OCI-LY1 (cell line): ENCODE results near the gene PAX6.

Experiments
- H2AFZ ChIP-seq: fragments of 200-600 bp; sonication (generic), shearing (Covaris generic); 2 replicates; pipeline ENCODE4 v1.6.0; 2014; ENCODE audit warnings: antibody characterized with exemption, mild to moderate bottlenecking, low read length
- H3F3A ChIP-seq: fragments of 200-600 bp; sonication (generic), shearing (Covaris generic); 2 replicates; pipeline ENCODE4 v1.6.0; 2014; ENCODE audit warnings: mild to moderate bottlenecking, antibody characterized with exemption, low read length, moderate library complexity; ENCODE audit not compliant: insufficient read depth
- H3K27ac ChIP-seq: fragments of 200-600 bp; sonication (generic); 2 replicates; pipeline ENCODE4 v1.5.1; 2014; ENCODE audit warnings: low read length, mixed run types, mild to moderate bottlenecking, low read depth; ENCODE audit not compliant: poor library complexity, severe bottlenecking
- H3K27me3 ChIP-seq: fragments of 200-600 bp; sonication (generic); 2 replicates; pipeline ENCODE4 v1.6.0; 2014; ENCODE audit warnings: antibody characterized with exemption, mild to moderate bottlenecking, low read length, moderate library complexity; ENCODE audit not compliant: insufficient read depth
- H3K36me3 ChIP-seq: fragments of 200-600 bp; sonication (generic); 2 replicates; pipeline ENCODE4 v1.6.1; 2014; ENCODE audit warnings: mild to moderate bottlenecking, antibody characterized with exemption, low read length, moderate library complexity, mixed read lengths; ENCODE audit not compliant: insufficient read depth
- H3K4me1 ChIP-seq: fragments of 200-600 bp; sonication (generic); 2 replicates; pipeline ENCODE4 v1.5.1; 2014; ENCODE audit warnings: mild to moderate bottlenecking, low read length, moderate library complexity; ENCODE audit not compliant: insufficient read depth, severe bottlenecking
- H3K4me2 ChIP-seq: fragments of 200-600 bp; sonication (generic), shearing (Covaris generic); 2 replicates; pipeline ENCODE4 v1.6.1; 2014; ENCODE audit warnings: low read length
- H3K4me3 ChIP-seq: fragments of 200-600 bp; sonication (generic); 2 replicates; pipeline ENCODE4 v1.5.1; 2014; ENCODE audit warnings: low read length, low read depth, mild to moderate bottlenecking, mixed read lengths; ENCODE audit not compliant: poor library complexity, severe bottlenecking
- H3K79me2 ChIP-seq: fragments of 200-600 bp; shearing (Covaris generic); 2 replicates; pipeline ENCODE4 v1.6.1; 2016; ENCODE audit warnings: mixed run types, low read length, mixed read lengths; ENCODE audit not compliant: insufficient read depth
- H3K9ac ChIP-seq: fragments of 200-600 bp; sonication (generic), shearing (Covaris generic); 2 replicates; pipeline ENCODE4 v1.6.1; 2014; ENCODE audit warnings: mild to moderate bottlenecking, low read length, mixed read lengths
- H3K9me2 ChIP-seq: fragments of 200-600 bp; sonication (generic), shearing (Covaris generic); 2 replicates; pipeline ENCODE4 v1.6.1; 2014; ENCODE audit warnings: low read depth, mild to moderate bottlenecking, low read length, mixed read lengths
- H3K9me3 ChIP-seq: fragments of 200-600 bp; shearing (Covaris generic); 2 replicates; pipeline ENCODE4 v1.6.1; 2014; ENCODE audit warnings: low read length, mixed read lengths
- H4K20me1 ChIP-seq: fragments of 200-600 bp; sonication (generic), shearing (Covaris generic); 2 replicates; pipeline ENCODE4 v1.6.0; 2016; ENCODE audit warnings: mild to moderate bottlenecking, low read length; ENCODE audit not compliant: insufficient read depth
- EZH2 ChIP-seq: fragments of 200-600 bp; sonication (generic), shearing (Covaris generic); IDR thresholded peaks from 2 replicates; pipeline ENCODE4 v1.8.0; 2017; ENCODE audit warnings: borderline replicate concordance, mixed run types, mild to moderate bottlenecking, antibody characterized with exemption, low read length, moderate library complexity, mixed read lengths
- TF ChIP-seq, protein P1 (sequence below): fragments of 200-600 bp; sonication (generic), shearing (Covaris generic); IDR thresholded peaks from 2 replicates; pipeline ENCODE4 v1.5.1; 2017; ENCODE audit warnings: mild to moderate bottlenecking, antibody characterized with exemption, low read length, moderate library complexity, mixed read lengths

PAX6 gene

GRCh38 chr11:31810779-31811647 is at the start of gene PAX6:
TSS of gene PAX6 (minus strand) at chr11:31811322. CDS start at chr11:31806411, 4,911 bp downstream.
- Histone ChIP-seq H2AFZ (no peak within 1 kb of the TSS), H4K20me1 (no peaks in the 10 kb centered on the region), H3K9ac (no peak within 1 kb of the TSS), H3K9me2 (no peaks in the 10 kb centered on the region), H3K4me1 (peaks cover 4% of the 10 kb centered on the region), H3K27ac (no peak within 1 kb of the TSS), H3F3A (no peaks in the 10 kb centered on the region), H3K4me3 (no peak within 1 kb of the TSS), H3K27me3 (0 out of 2 replicates have a peak, but pooled peaks cover 4% of the 10 kb centered on the region), H3K79me2 (no peaks in the 10 kb centered on the region), H3K36me3 (no peaks in the 10 kb centered on the region), H3K4me2 (no peak within 1 kb of the TSS), H3K9me3 (no peaks in the 10 kb centered on the region)
- no peak for TF ChIP-seq EZH2
- TF ChIP-seq, protein P1, sequence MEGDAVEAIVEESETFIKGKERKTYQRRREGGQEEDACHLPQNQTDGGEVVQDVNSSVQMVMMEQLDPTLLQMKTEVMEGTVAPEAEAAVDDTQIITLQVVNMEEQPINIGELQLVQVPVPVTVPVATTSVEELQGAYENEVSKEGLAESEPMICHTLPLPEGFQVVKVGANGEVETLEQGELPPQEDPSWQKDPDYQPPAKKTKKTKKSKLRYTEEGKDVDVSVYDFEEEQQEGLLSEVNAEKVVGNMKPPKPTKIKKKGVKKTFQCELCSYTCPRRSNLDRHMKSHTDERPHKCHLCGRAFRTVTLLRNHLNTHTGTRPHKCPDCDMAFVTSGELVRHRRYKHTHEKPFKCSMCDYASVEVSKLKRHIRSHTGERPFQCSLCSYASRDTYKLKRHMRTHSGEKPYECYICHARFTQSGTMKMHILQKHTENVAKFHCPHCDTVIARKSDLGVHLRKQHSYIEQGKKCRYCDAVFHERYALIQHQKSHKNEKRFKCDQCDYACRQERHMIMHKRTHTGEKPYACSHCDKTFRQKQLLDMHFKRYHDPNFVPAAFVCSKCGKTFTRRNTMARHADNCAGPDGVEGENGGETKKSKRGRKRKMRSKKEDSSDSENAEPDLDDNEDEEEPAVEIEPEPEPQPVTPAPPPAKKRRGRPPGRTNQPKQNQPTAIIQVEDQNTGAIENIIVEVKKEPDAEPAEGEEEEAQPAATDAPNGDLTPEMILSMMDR, result no peak

DNA sequence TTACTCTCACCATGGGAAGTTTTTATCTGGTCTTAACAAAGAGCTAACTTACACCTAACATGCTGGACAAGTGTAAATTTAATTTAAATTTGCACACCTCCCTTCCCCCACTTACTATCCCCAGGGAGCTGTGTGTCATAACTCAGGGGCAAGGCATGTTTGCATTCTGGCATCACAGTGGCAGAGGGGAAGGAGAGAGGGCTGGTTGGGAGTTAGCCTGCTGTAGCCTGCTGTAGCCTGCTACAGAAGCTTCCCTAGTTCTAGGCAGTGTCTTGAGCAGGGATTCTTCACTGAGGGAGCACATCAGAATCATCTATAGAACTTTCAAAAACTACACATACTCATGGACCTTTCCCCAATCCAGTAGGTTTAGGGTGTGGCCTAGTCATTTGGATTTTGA is 49.3 kb upstream of the PAX6 start:
- H2AFZ ChIP-seq, result no peak overlapping the region
- H3F3A ChIP-seq, result no peaks in the 10 kb centered on the region
- no peak overlapping the region for H3K9ac ChIP-seq
- no peaks in the 10 kb centered on the region for H3K9me3 ChIP-seq
- TF ChIP-seq, protein P1, result no peak
- no peak for TF ChIP-seq EZH2
- H3K36me3 ChIP-seq, result no peaks in the 10 kb centered on the region
- H3K27ac ChIP-seq, result no peak overlapping the region
- H3K4me1 ChIP-seq, result no peaks in the 10 kb centered on the region
- H3K9me2 ChIP-seq, result no peaks in the 10 kb centered on the region
- H3K27me3 ChIP-seq, result no peaks in the 10 kb centered on the region; the same call in 1 of the 2 replicates
- H3K4me2 ChIP-seq, result no peak overlapping the region
- H3K4me3 ChIP-seq, result no peak overlapping the region
- no peaks in the 10 kb centered on the region for H3K79me2 ChIP-seq
- H4K20me1 ChIP-seq, result no peaks in the 10 kb centered on the region

GRCh38 chr11:31856248-31856647 is 45.1 kb upstream of the PAX6 start:
- no peak overlapping the region for H3K4me2 ChIP-seq
- no peaks in the 10 kb centered on the region for H3F3A ChIP-seq
- H3K4me1 ChIP-seq, result no peaks in the 10 kb centered on the region
- H3K79me2 ChIP-seq, result no peaks in the 10 kb centered on the region
- no peak overlapping the region for H3K9ac ChIP-seq
- no peaks in the 10 kb centered on the region for H3K9me3 ChIP-seq
- no peak for TF ChIP-seq EZH2
- TF ChIP-seq, protein P1, result no peak
- no peak overlapping the region for H2AFZ ChIP-seq
- no peaks in the 10 kb centered on the region for H3K9me2 ChIP-seq
- H3K27ac ChIP-seq, result no peak overlapping the region
- H3K27me3 ChIP-seq, result no peaks in the 10 kb centered on the region
- H3K36me3 ChIP-seq, result no peaks in the 10 kb centered on the region
- H3K4me3 ChIP-seq, result no peak overlapping the region
- no peaks in the 10 kb centered on the region for H4K20me1 ChIP-seq
